GM11168 (cell line): ENCODE data around the gene TNFAIP2.

Experiments used
- in situ Hi-C: fragments of 300-500 bp; cut with MboI; formaldehyde crosslinking; loops from one replicate; pipeline ENCODE4 v1.12.0; 2022; ENCODE audit warnings: low sequenced_read_pairs; ENCODE audit not compliant: unreplicated experiment

Gene TNFAIP2

GRCh38 chr14:103122947-103123633 lies at the start of gene TNFAIP2:
Gene TNFAIP2 (plus strand): TSS chr14:103123461. CDS start chr14:103126458, 2,997 bp downstream.
- in situ Hi-C loops, result no loop called here

GRCh38 chr14:103073876-103074728 lies 49.2 kb upstream of the TNFAIP2 start:
- in situ Hi-C loops, result no loop called here

GRCh38 chr14:103074729-103075367 lies 48.4 kb upstream of the TNFAIP2 start:
- in situ Hi-C loops, result no loop called here

GRCh38 chr14:103078420-103078749 lies 44.9 kb upstream of the TNFAIP2 start:
- in situ Hi-C loops, result no loop called here

GRCh38 chr14:103078860-103079587 lies 44.2 kb upstream of the TNFAIP2 start:
- in situ Hi-C loops, result no loop called here

GRCh38 chr14:103081951-103082350 lies 41.3 kb upstream of the TNFAIP2 start:
- in situ Hi-C loops, result no loop called here

- in situ Hi-C loops, result no loop called here
Observed at GRCh38 chr14:103084021-103084919, 39.0 kb upstream of the TNFAIP2 start, which contains the start of gene LBHD2. Gene LBHD2 (plus strand): TSS chr14:103084210. CDS start chr14:103086013, 1,803 bp downstream.

- in situ Hi-C loops, result no loop called here
Observed at GRCh38 chr14:103085106-103086091, 37.9 kb upstream of the TNFAIP2 start.

GRCh38 chr14:103086771-103087342 lies 36.4 kb upstream of the TNFAIP2 start:
- in situ Hi-C loops, result no loop called here

GRCh38 chr14:103087343-103087835 lies 35.9 kb upstream of the TNFAIP2 start:
- in situ Hi-C loops, result no loop called here

- in situ Hi-C loops, result no loop called here
Observed at GRCh38 chr14:103088921-103089320, 34.3 kb upstream of the TNFAIP2 start.

GRCh38 chr14:103089386-103090335 lies 33.6 kb upstream of the TNFAIP2 start:
- in situ Hi-C loops, result no loop called here

- in situ Hi-C loops, result no loop called here
Observed at GRCh38 chr14:103090481-103091020, 32.7 kb upstream of the TNFAIP2 start.

- in situ Hi-C loops, result no loop called here
Observed at GRCh38 chr14:103091041-103091882, 32.0 kb upstream of the TNFAIP2 start.

- in situ Hi-C loops, result no loop called here
Observed at GRCh38 chr14:103091883-103092222, 31.4 kb upstream of the TNFAIP2 start.
